ENCODE data around the gene SAMD4A. TPM values are rescaled to one million over a fixed set of nuclear protein-coding genes. Genes with fewer than 3 reads are reported as not detected.

The SAMD4A gene
- total RNA-seq, 1 experiment from 2014 or later: 9.6 TPM

DNA sequence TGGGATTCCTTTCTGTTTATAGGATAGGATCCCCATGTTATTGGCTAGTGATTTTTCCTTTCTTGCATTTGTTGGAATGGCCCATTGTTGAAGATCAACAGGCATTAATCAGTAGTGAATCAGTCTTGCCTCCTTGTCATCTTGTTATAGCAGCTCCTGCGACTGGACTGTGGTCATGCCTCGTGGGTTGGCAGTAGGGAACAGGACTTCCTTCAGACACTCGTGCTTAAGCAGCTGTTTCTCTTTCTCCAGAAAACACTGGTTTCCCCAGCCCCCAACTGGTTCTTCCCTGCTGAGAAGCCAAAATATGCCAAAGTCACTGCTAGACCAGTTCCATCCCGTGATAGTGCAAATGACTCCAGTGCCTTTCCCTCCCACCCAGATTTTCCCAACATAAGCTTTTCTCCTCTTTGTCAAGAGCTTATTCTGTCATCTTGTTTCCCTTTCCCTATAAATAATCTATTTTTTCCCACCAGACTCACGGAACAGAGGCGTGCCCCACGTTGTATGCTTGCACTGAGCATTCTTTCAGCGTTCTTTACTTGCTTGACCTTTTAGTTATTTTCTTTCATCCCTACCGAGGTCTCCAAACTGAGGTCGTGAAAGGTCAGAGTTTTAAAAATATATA is 83.5 kb downstream of the SAMD4A start:
- peak overlapping the region; percentile 50 for H3K18ac ChIP-seq (ENCODE audit: insufficient read length, low read depth, low read length)
- no peaks in the 10 kb centered on the region; the same call in 1 of the 2 replicates for H3K27me3 Mint-ChIP-seq (ENCODE audit: low read depth)
- peaks cover 35 to 41% of the 10 kb centered on the region in 2 experiments for H3K4me1 Mint-ChIP-seq
- H3K56ac ChIP-seq (ENCODE audit: insufficient read length, low read depth, low read length): no peak overlapping the region
- no peak overlapping the region for H3K4me2 ChIP-seq (ENCODE audit: insufficient read depth, insufficient read length, low read length)
- no peak overlapping the region for H3K4ac ChIP-seq (ENCODE audit: low read depth, low read length)
- no peak overlapping the region for H2BK20ac ChIP-seq (ENCODE audit: low read depth, low read length, poor library complexity, severe bottlenecking)
- no peaks in the 10 kb centered on the region for H3K27me3 ChIP-seq (ENCODE audit: insufficient read depth, low read length)
- H3K79me1 ChIP-seq (ENCODE audit: insufficient read depth, low read depth, low read length, poor library complexity, severe bottlenecking): no peaks in the 10 kb centered on the region
- no peaks in the 10 kb centered on the region for H3K9me3 Mint-ChIP-seq
- TF ChIP-seq, protein P1, sequence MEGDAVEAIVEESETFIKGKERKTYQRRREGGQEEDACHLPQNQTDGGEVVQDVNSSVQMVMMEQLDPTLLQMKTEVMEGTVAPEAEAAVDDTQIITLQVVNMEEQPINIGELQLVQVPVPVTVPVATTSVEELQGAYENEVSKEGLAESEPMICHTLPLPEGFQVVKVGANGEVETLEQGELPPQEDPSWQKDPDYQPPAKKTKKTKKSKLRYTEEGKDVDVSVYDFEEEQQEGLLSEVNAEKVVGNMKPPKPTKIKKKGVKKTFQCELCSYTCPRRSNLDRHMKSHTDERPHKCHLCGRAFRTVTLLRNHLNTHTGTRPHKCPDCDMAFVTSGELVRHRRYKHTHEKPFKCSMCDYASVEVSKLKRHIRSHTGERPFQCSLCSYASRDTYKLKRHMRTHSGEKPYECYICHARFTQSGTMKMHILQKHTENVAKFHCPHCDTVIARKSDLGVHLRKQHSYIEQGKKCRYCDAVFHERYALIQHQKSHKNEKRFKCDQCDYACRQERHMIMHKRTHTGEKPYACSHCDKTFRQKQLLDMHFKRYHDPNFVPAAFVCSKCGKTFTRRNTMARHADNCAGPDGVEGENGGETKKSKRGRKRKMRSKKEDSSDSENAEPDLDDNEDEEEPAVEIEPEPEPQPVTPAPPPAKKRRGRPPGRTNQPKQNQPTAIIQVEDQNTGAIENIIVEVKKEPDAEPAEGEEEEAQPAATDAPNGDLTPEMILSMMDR (conservative IDR thresholded peaks at IDR 0.05): no peak
- H3K23ac ChIP-seq (ENCODE audit: insufficient read length, low read depth, low read length): no peak overlapping the region
- H3K9ac ChIP-seq (ENCODE audit: extremely low read depth, insufficient read length, low read length): no peak overlapping the region
- H3K27ac ChIP-seq (ENCODE audit: insufficient read length, low read depth, low read length): no peak overlapping the region
- no peaks in the 10 kb centered on the region for H3K9me3 ChIP-seq (ENCODE audit: control insufficient read depth, low read depth, low read length)
- H4K8ac ChIP-seq (replicated peaks; ENCODE audit: insufficient read length, low read depth, low read length): no peak overlapping the region
- peak overlapping the region; percentile 7 to 51 (median 18); a peak in 4 of 7 replicates for H3K27ac Mint-ChIP-seq
- no peak overlapping the region for H2AFZ ChIP-seq (ENCODE audit: low read length)
- no peak overlapping the region for H4K91ac ChIP-seq (ENCODE audit: insufficient read length, low read depth, low read length)
- H3K79me2 ChIP-seq (ENCODE audit: insufficient read depth, low read length): peaks cover 3% of the 10 kb centered on the region; the same call in 1 of the 2 replicates
- H4K20me1 ChIP-seq (ENCODE audit: control insufficient read depth, insufficient read depth, insufficient read length): no peaks in the 10 kb centered on the region
- peak overlapping the region; percentile 98 for H2AK5ac ChIP-seq (ENCODE audit: insufficient read length, low read length)
- H2BK15ac ChIP-seq (ENCODE audit: low read depth, low read length): no peak overlapping the region
- H3T11ph ChIP-seq (ENCODE audit: low read length): no peak overlapping the region
- H3K4me3 Mint-ChIP-seq: no peak overlapping the region
- no CpG with 5 or more reads among the region's 10 CpGs for WGBS (ENCODE audit: extremely low coverage, insufficient read length, low lambda C conversion rate)
- no peaks in the 10 kb centered on the region for H3K36me3 Mint-ChIP-seq (ENCODE audit: insufficient read depth in 1 of 3, low read depth in 3 of 3)
- no peak overlapping the region for H2BK120ac ChIP-seq (ENCODE audit: low read depth, low read length, poor library complexity, severe bottlenecking)
- H3K4me1 ChIP-seq (ENCODE audit: insufficient read depth, low read length): peaks cover 23% of the 10 kb centered on the region; the same call in 1 of the 2 replicates
- no peak overlapping the region for H2BK5ac ChIP-seq (ENCODE audit: insufficient read length, low read length)
- no peaks in the 10 kb centered on the region for H3K23me2 ChIP-seq (ENCODE audit: insufficient read length, low read depth, low read length, poor library complexity, severe bottlenecking)
- no peak overlapping the region for H4K5ac ChIP-seq (ENCODE audit: insufficient read length, low read depth, low read length)
- no peak overlapping the region; the same call in 1 of the 2 replicates for H3K14ac ChIP-seq (ENCODE audit: insufficient read depth, low read length)
- DNase-seq: no peak
- H2BK12ac ChIP-seq (ENCODE audit: insufficient read length, low read depth, low read length): peak overlapping the region; percentile 92
